GM18868 (cell line): ENCODE measurements around the gene SWAP70.

Experiments
- ATAC-seq: cut with Tn5 transposase; IDR thresholded peaks from one replicate; pipeline ENCODE4 v1.9.1; 2021; ENCODE audit warnings: mild to moderate bottlenecking, moderate library complexity; ENCODE audit not compliant: unreplicated experiment

Gene SWAP70

DNA sequence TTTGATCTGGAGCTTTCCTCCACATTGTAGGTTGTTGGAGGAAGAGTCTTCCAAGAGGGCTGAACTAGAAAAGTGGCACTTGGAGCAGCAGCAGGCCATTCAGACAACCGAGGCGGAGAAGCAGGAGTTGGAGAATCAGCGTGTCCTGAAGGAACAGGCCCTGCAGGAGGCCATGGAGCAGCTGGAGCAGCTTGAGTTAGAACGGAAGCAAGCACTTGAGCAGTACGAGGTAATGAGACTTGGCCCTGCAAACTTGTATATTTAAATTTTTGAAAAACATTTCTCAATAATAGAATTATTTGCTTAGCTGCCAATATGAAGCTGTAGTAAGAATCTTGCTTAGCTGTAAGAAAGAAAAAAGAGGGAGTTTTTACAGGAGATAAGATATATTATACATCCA, 84.0 kb downstream of the SWAP70 start:
- no peak for ATAC-seq

DNA sequence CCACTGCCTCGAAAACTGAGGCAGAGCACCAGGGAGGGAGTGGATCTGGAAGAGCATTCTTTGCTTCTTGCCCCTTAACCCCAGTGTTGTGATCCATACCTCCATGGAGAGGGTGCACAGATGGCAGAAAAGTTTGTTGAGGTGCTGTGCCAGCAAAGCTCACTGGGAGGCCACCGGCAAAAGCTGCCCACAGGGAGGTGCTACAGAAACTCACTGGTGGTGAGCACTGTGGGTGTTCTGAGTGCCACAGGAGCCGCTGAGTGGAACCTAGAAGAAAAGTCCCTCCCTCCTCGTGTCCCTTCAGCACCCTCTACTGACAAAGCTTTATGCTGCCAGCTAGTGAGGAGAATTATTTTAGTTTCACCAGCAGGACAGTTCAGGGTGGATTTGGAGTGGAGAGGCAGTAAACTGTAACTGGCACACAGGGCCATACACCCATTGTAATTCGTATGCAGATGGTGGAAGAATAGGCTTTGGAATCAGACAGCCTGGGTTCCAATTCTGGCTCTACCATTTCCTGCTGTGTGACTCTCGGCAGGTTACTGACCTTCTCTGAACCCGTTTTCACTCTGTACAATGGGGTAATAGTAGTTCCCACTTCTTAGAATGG, 84.6 kb downstream of the SWAP70 start:
- ATAC-seq, result peak; percentile 66

DNA sequence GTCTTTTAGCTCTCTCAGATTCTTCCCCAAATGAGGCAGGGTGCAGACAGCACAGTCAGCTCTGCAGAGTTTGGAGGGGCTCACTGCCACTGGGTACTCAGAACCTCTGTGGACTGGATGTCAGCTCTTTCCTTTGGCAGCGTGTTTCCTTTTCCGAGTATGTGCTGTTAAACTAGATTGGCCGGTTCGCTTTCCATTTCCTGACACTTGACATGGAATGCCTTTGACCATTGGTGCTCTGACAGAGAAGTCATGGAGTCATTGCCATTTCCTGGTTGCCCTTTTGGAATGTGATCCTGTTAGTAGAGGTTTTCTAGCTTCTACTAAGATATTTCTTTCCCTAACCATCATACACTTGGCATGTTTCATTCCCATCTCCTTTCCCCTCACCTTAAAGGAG, 86.7 kb downstream of the SWAP70 start:
- no peak for ATAC-seq

DNA sequence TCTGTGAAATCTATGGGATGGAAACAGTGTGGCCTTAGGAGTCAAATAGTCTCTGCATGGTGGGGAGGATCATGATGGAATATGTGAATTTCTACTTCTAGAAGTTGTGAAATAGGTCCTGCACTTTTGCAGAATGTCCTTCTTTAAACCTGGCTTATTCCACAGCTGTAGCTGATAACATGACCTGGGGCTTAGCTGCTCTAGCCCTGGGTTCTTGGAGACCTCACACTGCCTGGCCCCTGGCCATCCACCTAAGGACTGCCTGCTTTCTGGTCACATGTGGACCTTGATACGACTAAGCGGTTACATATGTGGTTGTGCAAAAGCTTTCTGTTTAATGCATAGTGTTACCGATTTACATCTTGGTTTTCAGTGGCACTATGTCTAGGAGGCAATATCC, 88.2 kb downstream of the SWAP70 start:
- no peak for ATAC-seq

DNA sequence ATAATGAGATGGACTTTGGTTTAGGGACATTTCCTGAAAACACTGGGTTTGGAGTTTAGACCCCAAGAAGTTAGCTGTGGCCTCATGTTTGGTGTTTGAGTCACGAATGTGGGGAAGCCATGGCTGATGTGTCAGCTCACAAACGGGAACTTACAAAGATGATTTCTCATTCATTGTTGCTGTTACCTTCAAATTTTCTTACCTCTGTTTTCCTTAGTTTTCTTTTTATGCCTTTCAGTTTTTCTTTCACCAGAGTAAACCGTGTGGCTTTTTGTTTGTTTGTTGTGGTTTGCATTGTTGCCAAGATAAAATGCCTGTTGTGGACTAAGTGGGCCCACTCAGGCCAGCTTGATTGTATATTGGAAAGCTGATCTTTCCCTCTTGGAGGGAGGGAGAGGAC, 89.1 kb downstream of the SWAP70 start:
- no peak for ATAC-seq

DNA sequence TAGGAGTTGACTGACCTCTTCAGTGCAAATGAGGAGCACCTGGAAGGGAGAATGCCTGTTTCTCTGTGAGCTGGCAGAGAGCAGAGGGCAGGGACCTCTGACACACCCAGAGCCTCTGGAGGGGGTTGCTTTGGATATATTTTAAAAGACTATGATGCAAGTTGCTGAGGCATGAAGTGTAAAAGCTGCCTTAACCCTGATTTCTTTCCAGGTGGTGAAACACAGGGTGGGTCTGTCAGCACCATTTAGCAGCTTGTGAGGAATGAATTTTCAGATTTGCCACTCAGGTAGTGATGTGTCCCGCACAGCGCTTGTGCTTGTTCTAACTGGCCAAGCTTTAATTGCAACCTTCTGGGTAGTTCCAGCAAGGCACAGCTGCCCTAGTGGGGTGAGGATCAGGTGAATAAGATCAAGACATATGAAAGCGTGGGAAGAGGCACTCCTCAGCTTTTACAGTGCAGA, 90.2 kb downstream of the SWAP70 start:
- ATAC-seq, result no peak

DNA sequence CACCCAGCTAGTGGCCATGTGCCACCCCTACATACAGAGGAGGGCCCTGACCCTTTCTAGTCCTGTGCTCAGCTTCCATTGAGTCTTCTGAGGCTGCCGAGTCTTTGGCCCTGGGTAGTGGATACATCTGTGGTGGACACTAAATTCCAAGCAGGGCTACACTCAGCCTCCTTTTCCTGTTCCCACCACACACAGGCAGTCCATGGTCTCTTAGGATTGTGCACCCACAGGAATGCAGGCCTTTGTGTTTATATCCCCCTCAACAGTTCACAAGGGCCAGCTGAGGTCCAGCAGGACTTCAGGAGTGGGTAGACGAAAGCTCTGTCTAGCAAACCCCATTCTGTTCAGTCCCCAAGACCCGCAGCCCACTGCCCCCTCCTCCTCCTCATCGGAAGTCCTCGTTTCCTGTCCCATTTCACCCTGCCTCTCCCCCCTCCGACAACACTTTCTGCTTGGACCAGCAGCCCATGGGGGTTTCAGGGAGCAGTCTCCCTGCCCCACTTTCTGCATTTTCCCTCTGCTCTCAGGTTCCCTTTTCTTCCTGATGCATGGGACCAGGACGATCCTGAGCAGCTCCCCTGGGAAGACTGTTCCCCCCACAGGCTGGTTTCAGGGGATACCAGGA, 91.8 kb downstream of the SWAP70 start:
- ATAC-seq, result no peak

DNA sequence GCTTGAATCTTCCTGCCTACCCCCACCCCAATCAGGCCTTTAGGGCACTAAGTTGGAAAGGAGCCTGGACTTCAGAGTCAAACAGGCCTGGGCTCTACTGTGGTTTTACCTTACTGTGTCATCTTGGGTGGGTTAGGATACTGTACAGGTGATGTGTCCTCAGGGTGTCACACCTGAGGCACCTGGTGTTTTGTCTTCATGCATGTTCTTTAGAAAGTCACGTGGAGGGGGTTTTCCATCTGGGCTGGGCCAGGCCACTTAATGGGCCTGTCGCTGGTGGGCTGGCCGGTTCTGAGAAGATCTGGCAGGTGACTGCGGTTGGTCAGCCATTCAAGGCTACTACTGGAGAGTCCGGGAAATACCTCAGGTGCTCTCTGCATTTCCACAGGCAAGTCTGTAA, 92.6 kb downstream of the SWAP70 start:
- no peak for ATAC-seq

DNA sequence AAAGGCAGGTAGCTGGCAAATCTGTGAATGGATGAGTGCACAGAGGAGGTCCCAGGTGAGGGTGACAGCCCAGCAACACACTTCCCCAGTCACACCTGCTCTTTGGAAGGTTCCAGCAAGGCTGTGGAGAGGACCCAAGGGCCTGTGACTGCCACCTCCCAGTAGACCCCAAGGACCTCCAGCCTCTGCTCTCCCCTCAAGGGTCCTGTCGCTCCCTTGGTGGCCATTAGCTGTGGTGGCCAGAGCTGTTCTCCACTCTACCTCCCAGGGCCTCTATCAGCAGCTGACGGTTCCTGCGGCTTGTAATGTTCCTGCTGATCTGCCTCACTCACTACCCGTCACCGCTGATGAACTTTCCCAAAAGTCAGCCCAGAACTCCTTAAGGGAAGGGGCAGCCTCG, 93.0 kb downstream of the SWAP70 start:
- no peak for ATAC-seq

DNA sequence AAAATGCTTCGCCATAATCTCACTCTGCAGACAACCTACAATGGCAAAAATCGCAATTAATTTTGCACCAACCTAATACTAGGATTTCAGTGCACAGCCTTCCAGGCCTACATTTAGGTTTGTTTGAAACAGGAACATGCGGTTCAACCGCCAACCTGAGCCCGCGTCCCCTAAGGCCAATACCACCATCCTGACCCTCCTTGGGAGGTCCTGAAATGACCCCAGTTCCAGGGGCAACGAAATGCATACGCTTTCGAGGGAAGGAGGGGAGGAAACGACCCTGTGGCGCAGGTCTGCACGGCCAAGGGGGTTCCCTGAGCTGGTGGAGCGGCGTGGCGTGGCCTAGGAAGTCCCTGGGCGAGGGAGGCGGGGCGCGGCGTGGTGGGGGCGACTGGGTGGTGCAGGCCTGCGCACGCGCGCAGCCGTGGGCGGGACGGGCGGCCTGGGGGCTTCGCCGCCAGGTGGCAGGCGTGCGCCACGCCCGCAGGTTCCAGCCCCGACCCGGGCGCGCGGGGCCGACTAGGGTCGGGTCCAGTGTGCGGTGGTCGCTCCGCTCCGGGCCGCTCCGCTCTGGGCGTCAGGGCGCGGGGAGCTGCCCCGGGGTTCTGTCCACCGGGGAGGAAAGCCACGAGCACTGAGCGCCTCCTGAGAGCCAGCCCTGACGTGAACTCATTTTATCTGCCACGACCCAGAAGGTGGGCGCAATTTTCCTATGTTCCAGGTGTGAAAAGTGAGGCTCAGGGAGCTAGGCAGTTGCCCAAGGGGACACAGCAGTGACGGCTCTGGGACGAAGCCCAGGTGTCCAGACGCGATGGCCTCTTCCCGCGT, 94.1 kb downstream of the SWAP70 start:
- ATAC-seq, result peak; percentile 37

DNA sequence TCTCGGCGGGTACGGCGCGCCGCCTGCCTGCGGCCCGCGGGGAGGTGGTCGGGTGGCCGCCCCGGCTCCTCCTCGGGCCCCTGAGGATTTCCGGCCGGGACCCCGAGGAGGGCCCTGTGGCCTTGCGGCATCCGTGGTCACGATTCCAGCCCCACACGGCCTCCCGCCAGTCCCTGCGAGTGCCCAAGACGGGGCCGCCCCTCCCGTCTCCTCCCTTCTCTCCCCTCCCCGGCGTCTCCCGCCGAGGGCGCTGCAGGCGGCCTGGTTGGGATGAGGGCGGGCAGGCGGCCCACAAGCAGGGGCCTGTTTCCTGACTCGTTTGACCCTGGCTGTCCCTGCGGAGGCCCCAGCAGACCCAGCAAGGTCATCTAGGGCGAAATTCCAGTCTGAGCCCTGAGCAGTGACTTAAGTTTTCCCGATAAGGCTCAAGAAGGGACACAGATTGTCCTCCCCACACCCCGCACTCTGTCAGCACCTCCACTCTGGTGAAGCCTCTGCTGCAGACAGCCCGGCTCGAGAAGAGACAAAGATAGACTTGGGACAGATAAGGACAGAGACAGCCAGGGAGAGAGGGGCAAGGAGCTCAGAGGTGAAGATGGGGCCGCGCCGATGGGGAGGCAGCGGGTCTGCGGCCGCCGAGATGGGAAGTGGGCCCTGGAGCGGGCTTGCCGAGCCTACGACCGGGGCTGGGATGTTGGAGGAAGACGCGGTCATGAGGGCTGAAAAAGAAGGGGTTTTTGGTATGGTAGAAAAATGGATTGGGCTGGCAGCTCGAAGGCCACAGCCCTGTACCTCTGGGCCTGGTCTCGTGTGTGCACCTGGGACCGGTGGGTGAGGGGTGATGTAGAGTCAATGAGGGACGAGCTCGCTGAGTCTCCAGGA, 95.0 kb downstream of the SWAP70 start:
- ATAC-seq, result peak; percentile 21

DNA sequence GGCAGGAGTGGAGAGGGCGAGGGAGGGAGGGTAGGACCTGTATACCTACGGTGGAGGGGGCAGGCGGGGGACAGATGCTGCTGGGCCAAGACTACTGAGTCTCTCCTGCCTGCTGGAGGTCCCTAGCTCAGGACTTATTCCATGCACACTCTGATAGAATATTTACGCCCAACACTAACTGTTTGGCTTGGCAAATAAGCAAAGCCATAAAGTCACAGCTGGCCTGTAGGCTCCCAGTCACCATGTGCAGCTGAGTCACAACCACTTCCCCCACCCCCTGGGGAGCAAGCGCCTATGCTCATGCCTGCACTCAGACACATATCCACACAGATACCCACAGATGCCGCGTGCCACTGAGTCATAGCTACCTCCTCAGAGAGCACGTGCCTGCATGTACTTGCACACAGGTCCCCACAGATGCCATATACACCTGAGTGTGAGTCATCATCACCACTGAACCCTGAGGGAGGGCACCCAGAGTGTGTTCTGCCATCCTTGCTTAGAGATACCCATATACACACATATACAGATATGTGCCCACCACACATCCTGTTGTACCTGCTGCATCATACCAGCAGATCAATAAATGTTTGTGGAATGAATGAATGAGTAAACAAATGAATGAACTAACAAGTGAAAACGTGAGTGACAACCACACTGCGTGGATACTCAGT, 95.8 kb downstream of the SWAP70 start:
- peak; percentile 76 for ATAC-seq

DNA sequence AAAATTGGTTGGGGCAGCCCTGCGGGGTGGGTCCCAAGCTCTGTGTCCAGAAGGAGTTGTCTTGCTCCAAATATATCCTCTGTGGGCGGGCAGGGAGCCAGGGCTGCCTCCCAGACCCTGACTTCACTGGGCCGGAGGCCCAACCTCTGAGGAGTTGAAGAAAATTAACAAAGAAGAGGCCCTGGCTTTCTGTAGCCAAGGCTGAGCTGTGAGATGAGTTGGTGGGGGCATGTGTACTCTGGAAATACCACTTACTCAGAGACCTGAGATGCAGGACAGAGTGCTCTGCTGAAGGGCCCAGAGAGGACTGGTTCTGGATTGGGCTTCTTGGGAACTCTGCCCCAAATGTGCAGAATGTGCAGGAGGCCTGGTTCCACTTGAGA, 96.3 kb downstream of the SWAP70 start:
- ATAC-seq, result no peak

DNA sequence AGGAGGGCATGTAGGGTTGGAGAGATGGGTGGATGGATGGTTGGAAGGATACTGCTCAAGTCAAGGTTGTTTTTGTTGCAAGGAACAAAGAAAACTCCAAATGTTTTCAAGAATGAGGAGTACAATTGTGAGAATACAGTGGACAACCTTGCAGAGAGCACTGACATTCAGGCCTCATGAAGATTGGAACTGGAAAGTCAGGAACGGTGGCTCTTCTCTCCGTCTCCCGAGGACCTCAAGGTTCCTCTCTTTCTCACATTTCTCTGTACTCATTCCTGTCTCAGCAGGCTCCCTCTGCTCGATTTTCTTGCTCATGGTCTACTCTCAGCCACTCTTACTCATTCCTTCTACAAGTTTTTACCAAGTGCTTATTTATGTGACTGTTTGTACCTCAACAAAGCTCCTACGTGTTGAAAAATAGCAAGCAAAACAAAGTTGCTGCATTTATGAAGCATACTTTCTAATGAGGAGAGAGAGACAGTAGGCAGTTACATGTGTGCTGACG, 97.6 kb downstream of the SWAP70 start:
- no peak for ATAC-seq

DNA sequence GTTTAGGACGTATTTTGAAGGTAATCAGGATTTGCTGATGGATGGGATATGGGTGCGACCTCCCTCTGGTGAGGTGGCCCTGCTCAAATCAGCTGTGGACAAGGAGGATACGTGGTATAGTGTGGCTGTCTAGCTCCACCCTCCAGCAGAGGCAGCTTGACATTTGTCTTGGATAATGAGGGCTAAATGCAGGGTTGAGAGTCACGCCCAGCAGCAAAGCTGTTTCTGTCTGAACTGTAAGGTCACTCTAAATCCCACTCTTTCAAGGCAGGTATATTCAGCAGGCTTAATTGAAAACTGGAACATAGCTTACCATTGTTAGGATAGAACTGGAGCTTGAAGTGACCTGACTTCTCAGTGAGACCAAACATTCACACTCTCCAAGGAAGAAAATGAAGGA, 98.7 kb downstream of the SWAP70 start:
- no peak for ATAC-seq

DNA sequence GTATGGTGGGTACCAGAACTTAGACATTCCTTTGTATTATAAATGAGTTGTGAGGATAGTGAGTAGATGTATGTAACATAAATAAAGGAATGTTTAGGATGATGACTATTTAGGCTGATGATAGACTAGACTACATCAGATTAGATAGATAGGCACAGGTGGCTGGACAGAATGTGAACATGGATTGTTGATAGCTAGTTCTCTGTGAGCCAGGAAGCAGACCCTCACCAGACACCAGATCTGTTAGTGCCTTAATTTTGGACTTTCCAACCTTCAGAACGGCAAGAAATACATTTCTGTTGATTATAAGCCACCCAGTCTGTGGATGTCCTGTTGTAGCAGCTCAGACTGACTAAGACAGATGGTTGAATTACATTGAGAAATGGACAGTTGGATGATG, 99.4 kb downstream of the SWAP70 start:
- no peak for ATAC-seq

DNA sequence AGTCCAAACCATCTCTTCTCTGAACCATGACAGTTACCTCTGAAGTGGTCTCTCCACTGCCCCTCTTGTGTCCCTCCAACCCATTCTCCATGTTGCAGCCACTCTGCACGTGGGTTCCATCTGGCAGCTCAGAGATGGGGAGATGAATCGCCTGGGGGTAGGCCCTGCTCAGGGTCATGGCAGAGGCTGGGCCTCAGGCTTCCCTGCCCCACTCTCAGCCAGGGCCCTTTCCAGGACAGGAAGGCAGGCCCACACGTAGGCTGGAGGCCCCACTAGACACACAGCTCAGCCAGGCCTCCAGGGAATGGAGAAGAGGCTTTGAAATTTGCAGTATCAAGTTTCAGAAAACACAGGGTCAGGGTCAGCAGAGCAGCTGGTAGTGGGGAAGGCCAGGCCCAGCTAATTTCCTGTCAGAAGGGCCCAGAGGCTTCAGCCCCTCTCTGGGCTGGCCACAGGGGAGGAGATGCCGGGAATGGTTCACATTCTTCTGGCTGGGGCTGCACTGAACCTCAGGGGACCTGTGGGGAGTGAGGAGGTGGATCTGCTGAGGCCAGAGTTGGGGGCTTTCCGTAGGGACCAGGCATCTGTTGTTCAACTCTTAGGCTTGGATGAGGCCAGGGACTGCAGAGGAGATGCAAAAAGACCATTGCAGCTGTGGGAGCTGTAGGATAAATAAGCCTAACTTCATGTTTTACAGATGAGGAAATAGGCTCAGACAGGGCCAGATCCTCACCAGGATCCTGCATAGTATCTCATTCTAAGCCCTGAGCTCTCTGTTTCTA, 101.6 kb downstream of the SWAP70 start:
- peak; percentile 56 for ATAC-seq

DNA sequence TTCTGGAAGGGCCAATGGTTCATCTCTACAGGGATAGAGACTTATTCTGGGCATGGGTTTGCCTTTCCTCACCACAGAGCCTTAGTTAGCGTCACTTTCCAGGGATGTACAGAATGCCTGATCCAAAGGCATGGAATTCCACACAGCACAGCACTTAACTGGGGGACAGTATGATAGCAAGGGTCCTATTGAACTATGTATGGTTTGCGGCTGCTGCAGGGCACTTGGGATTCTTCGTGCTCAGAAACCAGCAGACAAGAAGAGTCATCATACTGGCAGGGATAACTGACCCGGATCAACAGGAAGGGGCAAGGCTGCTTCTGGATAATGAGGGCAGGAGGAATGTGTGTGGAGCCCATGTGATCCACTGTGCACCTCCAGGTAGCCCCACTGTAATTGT, 105.7 kb downstream of the SWAP70 start:
- no peak for ATAC-seq

DNA sequence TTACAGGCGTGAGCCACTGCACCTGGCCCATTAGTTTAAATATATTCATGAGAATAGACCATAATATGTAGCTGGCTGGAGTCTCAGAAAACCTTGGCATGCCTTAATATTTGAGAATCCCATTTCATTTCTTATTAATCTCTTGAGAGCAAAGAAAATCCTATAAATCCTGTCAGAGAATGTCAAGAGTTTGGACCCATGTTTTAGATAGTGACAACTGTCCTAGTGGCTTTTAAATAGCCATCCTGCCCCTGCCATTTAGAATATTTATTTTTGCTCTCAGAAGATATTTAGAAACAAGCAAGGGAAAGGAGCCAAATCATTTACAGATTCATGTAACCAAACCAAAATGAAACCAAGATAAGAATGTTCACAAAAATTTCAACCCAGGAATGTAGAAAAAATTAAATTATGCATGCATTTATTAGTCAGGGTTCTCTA, 107.2 kb downstream of the SWAP70 start:
- no peak for ATAC-seq

DNA sequence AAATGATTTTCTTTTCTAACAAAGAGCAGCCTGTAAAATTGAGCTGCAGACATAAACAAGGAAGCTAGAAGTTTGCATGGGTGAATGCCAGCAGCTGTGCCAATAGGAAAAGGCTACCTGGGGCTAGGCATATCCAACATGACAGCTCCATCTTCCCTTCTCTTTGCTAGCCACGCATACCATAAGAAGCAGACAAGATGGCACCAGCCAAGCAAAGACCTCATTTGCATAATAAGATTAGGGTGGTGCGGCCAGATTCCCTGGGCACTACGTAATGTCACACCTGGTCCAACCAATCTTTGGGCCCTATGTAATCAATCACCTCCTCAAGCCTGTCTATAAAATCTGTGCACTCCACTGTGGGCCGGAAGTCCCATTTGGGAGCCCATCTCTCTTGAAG, 108.3 kb downstream of the SWAP70 start:
- no peak for ATAC-seq
